Mucosa of descending colon (tissue), 3 donors: Measurements from ENCODE around the gene CAMKMT. TPM values are rescaled to one million over a fixed set of nuclear protein-coding genes. Genes with fewer than 3 reads are reported as not detected.

Experiments
- ATAC-seq: fragments of 200-7000 bp; cut with Tn5 transposase; one replicate; pipeline ENCODE4 v1.9.1; 2020; ENCODE audit warnings: mild to moderate bottlenecking, moderate library complexity
- DNase-seq, 3 donors: peaks; one replicate each; pipeline ENCODE4 v3.0.0-alpha.2; 2020
- H3K36me3 ChIP-seq: fragments of 200-600 bp; one replicate; pipeline ENCODE4 v1.8.0; 2021; ENCODE audit warnings: low read depth, mild to moderate bottlenecking
- H3K4me1 ChIP-seq: fragments of 200-600 bp; one replicate; pipeline ENCODE4 v1.8.0; 2021; ENCODE audit warnings: low read depth, mild to moderate bottlenecking
- H3K4me3 ChIP-seq: fragments of 200-600 bp; one replicate; pipeline ENCODE4 v1.8.0; 2021; ENCODE audit warnings: mild to moderate bottlenecking
- H3K9me3 ChIP-seq: fragments of 200-600 bp; one replicate; pipeline ENCODE4 v1.8.0; 2021; ENCODE audit warnings: mild to moderate bottlenecking
- intact Hi-C, 2 donors: fragments of 100-400 bp; cut with DNase I in 1 of 2; cut with micrococcal nuclease in 1 of 2; formaldehyde crosslinking; loops; one replicate each; pipeline versions ENCODE4 v1.11.0 to v1.11.1; 2022; cut with DNase I, micrococcal nuclease
- total RNA-seq, 3 donors: library from RNA; stranded (reverse); fragmentation: NEBNext Ultra II Directional in 2 of 3; extraction: Animal tissue kit (Norgen Biotek cat#: 25700) in 2 of 3; gene quantifications; one replicate each; pipeline versions ENCODE4 v1.2.1 to v1.2.4, GENCODE V29; 2021 to 2023
- TF ChIP-seq, protein P1 (sequence below): fragments of 200-600 bp; IDR thresholded peaks from one replicate; pipeline ENCODE4 v1.8.0; 2022; ENCODE audit warnings: antibody characterized with exemption, mild to moderate bottlenecking
- donor health status: DM: no; HTN: no; CAD: no; lungs with moderate emphysema.
- donor health status: DM: no; HTN: no; CAD: no.
- donor health status: DM: no; HTN: yes; CAD: no.

CAMKMT gene
- total RNA-seq, 3 donors from 2014 or later, result 13.2 to 16.0 (median 14.1) TPM

DNA sequence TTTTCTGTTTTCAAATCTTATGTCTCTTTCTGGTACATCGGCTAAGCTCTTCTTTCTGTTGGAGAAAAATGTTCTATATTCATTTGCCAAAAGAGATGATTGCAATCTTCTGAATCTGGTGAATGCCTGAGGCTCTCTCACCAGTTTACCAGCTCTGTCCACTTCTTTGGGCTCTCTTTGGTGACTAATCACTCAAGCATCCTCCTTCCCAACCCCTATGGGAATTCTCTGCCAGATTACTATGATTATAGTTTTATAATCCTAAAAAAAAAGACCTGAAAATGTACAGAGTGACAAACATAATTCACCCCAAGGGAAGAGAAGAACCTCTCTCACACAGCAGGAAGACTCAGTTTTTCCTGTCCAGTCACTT, 187.3 kb downstream of the CAMKMT start:
- Histone ChIP-seq H3K4me1 (no peaks in the 10 kb centered on the region), H3K36me3 (no peaks in the 10 kb centered on the region), H3K4me3 (no peak overlapping the region), H3K9me3 (no peaks in the 10 kb centered on the region)
- DNase-seq (no peak), ATAC-seq (no peak)
- TF ChIP-seq, protein P1, sequence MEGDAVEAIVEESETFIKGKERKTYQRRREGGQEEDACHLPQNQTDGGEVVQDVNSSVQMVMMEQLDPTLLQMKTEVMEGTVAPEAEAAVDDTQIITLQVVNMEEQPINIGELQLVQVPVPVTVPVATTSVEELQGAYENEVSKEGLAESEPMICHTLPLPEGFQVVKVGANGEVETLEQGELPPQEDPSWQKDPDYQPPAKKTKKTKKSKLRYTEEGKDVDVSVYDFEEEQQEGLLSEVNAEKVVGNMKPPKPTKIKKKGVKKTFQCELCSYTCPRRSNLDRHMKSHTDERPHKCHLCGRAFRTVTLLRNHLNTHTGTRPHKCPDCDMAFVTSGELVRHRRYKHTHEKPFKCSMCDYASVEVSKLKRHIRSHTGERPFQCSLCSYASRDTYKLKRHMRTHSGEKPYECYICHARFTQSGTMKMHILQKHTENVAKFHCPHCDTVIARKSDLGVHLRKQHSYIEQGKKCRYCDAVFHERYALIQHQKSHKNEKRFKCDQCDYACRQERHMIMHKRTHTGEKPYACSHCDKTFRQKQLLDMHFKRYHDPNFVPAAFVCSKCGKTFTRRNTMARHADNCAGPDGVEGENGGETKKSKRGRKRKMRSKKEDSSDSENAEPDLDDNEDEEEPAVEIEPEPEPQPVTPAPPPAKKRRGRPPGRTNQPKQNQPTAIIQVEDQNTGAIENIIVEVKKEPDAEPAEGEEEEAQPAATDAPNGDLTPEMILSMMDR, result no peak
- intact Hi-C loops, result no loop called here

DNA sequence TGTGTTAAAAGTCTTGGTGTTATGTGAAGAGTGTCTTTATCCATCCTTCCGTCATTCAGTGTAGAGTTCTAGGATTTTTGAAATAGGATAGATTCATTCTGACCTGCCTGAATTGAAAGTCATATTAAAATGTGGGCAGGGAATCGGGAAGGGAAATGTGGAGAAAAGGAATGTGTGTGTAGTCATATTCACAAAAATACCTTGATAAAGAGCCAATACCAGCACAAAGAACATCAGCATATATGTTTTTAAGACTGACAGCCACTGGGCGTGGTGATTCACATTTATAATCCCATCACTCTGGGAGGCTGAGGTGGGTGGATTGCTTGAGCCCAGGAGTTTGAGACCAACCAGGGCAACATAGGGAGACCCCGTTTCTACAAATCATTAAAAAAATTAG, 188.1 kb downstream of the CAMKMT start:
- Histone ChIP-seq H3K9me3 (no peaks in the 10 kb centered on the region), H3K4me3 (no peak overlapping the region), H3K4me1 (no peaks in the 10 kb centered on the region), H3K36me3 (no peaks in the 10 kb centered on the region)
- intact Hi-C loops, result no loop called here
- DNase-seq, result no peak
- no peak for ATAC-seq
- TF ChIP-seq, protein P1, result no peak

DNA sequence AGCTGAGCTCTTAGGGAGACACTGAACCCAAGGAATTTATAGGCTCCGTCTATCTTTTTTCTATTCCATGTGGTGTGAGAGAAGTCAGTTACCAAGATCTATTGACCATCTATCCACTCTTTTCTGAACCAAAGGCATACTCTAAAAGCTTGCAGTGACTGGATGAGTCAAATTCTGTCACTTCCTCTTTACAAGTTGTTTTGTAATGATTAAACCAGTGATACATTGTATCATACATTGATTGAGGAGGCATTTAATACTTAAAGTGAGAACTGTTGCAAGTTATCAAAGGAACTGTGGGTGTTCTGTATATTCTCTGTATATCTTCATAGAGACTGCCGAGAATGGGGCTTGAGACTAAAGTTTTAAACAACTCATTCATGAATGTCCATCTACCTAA, 188.8 kb downstream of the CAMKMT start:
- Histone ChIP-seq H3K36me3 (no peaks in the 10 kb centered on the region), H3K4me3 (no peak overlapping the region), H3K9me3 (no peaks in the 10 kb centered on the region), H3K4me1 (no peaks in the 10 kb centered on the region)
- intact Hi-C loops, result no loop called here
- ATAC-seq, result no peak
- TF ChIP-seq, protein P1, result no peak
- DNase-seq, result no peak

GRCh38 chr2:44551497-44551896, 189.8 kb downstream of the CAMKMT start:
- intact Hi-C loops, result no loop called here
- Histone ChIP-seq H3K4me3 (no peak overlapping the region), H3K4me1 (no peaks in the 10 kb centered on the region), H3K36me3 (no peaks in the 10 kb centered on the region), H3K9me3 (no peaks in the 10 kb centered on the region)
- TF ChIP-seq, protein P1, result no peak
- DNase-seq (no peak), ATAC-seq (no peak)

GRCh38 chr2:44553456-44553855, 191.7 kb downstream of the CAMKMT start:
- TF ChIP-seq, protein P1, result no peak
- Histone ChIP-seq H3K4me1 (no peaks in the 10 kb centered on the region), H3K9me3 (no peaks in the 10 kb centered on the region), H3K4me3 (no peak overlapping the region), H3K36me3 (no peaks in the 10 kb centered on the region)
- DNase-seq (no peak), ATAC-seq (no peak)
- intact Hi-C loops, result no loop called here

DNA sequence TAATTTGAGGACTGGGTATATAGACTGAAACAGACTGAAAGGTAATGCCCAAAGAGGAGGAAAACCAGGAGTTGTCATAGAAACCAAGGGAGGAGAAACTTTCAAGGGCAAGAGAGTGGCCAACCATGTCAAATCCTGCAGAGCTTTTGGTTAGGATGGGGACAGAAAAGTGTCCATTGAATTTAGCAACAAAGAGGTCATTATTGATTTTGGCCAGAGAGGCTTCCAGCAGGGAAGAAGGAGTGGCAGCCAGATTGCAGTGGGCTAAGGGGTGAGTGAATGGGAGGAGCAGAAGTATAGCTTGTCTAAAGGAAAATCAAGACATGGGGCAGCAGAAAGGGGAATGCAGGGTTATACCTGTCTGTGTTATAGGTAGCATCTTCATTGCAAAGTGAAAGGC, 194.0 kb downstream of the CAMKMT start:
- ATAC-seq (no peak), DNase-seq (no peak)
- TF ChIP-seq, protein P1, result no peak
- intact Hi-C loops, result no loop called here
- no peaks in the 10 kb centered on the region for H3K36me3 ChIP-seq
- H3K9me3 ChIP-seq, result no peaks in the 10 kb centered on the region
- H3K4me3 ChIP-seq, result no peak overlapping the region
- H3K4me1 ChIP-seq, result no peaks in the 10 kb centered on the region
